ENCODE data around the gene GLYATL3.

DNA sequence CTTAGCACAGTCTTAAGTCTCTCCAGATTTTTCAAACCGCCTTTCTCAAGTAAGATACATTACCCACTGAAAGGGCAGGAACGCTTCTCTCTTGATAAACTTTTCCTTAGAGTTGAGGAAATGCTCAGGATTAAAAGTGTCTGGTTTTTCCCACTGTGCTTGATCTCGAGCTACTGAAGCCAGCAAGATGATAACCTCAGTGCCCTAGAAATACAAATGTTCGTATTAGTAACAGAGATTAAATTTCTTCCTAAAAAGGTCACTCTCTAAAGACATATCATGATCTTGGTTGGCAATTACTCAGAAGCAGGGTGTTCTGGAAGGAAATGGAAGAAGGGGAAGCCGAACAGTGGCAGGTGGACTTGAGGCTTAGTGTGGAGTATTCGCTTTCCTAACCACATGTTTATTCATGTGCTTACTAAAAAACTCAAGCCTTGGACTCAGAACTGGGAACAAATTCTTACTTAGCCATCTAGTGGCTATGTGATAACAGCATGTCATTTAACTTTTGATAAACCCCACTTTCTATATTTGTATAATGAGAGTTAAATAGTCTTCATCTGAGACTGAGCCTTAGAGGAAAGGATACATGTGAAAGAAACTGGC lies 70.9 kb downstream of the GLYATL3 start:
- TF ChIP-seq, protein P1, sequence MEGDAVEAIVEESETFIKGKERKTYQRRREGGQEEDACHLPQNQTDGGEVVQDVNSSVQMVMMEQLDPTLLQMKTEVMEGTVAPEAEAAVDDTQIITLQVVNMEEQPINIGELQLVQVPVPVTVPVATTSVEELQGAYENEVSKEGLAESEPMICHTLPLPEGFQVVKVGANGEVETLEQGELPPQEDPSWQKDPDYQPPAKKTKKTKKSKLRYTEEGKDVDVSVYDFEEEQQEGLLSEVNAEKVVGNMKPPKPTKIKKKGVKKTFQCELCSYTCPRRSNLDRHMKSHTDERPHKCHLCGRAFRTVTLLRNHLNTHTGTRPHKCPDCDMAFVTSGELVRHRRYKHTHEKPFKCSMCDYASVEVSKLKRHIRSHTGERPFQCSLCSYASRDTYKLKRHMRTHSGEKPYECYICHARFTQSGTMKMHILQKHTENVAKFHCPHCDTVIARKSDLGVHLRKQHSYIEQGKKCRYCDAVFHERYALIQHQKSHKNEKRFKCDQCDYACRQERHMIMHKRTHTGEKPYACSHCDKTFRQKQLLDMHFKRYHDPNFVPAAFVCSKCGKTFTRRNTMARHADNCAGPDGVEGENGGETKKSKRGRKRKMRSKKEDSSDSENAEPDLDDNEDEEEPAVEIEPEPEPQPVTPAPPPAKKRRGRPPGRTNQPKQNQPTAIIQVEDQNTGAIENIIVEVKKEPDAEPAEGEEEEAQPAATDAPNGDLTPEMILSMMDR (IDR thresholded peaks at IDR 0.05): no peak
- TF ChIP-seq POLR2A (IDR thresholded peaks at IDR 0.05): no peak
- no peak for TF ChIP-seq POLR2AphosphoS5 (IDR thresholded peaks at IDR 0.05)
